CD4-positive, alpha-beta T cell treated with Interleukin-10 for 1 hour (primary cell): ENCODE data around the gene GLDN.
"Not testable (repeated sequence)": the region's sequence is repeated elsewhere in the genome, so short reads cannot be mapped to it uniquely, and the experiment has no call there.

Experiments used
- DNase-seq: peaks from one replicate; pipeline ENCODE4 v3.0.0-alpha.2; 2020

Gene GLDN

GRCh38 chr15:51390241-51390965, 48.9 kb downstream of the GLDN start:
- DNase-seq = no peak

GRCh38 chr15:51390966-51391422, 49.5 kb downstream of the GLDN start:
- no peak for DNase-seq

DNA sequence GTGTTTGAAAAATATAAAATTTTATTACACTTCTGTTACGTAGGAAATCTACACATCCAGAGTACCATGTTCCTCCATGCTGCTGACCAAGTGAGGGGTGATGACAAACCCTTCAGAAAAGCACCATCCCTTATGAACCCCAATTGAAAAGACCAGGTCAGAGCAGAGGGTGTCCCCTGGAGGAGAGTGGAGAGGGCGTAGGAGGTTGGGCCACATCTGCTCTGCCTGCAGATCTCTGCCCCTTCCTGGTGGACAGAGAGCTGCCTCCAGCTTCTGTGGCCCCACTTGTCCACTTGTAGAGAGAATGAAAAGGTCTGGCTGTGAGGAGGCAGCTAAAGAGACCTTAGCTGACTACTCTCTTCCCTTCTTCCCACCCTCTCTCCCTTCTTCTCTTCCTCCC, 55.5 kb downstream of the GLDN start:
- DNase-seq = no peak

DNA sequence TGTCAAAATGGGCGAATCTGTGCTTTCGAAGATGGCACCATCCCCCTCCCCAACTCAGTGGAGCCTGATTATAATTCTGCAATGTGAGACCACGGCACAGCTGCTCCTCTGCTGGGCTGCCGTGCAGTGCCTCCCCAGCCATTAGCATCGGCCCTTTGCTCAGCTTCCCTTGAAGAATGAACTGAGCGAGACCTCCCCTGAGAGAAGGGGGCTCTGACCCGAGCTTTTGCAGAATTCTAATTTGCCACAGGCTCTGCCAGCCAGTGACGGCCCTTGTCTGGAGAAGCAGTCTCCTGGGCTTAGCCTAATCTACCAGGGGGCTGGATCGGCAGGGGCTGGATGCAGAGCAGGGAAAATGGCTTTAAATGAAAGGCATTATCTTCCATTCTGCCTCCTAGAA, 57.2 kb downstream of the GLDN start:
- no peak for DNase-seq

DNA sequence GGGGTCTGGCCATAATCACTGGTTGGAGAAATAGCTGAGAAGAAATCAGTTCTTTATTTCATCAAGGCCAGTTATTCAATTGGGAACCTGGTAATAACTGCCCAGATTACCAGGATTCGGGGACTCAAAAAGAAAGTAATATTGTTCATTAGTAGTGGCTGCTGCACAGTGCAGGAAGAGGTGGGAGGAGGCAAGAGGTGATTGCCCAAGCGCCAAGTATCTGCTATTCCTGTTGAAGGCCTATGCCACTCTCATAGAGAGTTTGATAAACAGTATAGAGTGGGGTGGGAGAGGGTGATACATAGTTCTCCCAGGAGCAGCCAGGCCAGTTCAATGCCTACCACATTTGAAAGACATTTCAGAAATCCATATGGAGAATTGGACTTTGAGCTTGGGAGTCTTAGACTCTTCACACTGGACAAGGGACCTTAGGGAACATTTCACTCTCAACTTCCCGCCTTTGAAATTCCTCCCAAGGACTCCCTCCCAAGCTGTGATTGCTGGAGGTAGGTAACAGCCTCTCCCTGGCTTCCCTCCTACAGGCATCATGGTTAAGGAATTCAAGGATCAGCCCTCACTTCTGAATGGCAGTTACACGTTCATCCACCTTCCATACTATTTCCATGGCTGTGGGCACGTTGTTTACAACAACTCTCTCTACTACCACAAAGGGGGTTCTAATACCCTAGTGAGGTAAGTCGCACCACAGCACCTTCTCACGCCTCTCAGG, 59.8 kb downstream of the GLDN start:
- DNase-seq = no peak

DNA sequence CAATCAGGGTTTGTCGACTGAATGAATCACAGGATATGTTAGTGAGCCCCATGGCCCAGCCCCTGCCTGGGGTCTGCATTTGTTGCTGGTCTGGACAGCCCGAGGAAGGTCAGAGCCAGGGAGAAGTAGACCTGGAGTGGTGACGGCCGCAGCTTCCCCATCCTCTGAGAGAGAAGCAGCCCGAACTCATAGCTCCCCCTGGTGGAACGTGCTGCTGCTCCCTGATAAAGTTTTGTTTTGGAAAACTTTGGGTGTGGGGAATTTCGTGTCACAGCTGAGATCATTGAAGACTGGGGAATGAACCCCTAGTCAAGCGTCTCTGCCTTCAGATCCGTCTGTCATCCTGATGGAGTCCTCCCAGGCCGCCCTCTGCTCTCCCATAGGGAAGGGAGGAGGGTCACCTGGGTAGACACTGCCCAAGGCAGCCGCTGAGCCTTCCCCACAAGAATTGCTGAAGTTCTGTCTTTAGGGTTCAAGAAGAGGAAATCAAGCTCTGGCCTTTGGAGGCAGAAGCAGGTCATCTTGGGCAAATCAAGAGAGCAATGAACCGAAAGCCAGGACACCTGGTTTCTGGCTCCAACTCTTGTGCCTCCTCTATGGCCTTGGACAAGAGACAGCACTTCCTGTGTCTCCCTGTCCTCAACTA, 60.5 kb downstream of the GLDN start:
- DNase-seq = no peak

DNA sequence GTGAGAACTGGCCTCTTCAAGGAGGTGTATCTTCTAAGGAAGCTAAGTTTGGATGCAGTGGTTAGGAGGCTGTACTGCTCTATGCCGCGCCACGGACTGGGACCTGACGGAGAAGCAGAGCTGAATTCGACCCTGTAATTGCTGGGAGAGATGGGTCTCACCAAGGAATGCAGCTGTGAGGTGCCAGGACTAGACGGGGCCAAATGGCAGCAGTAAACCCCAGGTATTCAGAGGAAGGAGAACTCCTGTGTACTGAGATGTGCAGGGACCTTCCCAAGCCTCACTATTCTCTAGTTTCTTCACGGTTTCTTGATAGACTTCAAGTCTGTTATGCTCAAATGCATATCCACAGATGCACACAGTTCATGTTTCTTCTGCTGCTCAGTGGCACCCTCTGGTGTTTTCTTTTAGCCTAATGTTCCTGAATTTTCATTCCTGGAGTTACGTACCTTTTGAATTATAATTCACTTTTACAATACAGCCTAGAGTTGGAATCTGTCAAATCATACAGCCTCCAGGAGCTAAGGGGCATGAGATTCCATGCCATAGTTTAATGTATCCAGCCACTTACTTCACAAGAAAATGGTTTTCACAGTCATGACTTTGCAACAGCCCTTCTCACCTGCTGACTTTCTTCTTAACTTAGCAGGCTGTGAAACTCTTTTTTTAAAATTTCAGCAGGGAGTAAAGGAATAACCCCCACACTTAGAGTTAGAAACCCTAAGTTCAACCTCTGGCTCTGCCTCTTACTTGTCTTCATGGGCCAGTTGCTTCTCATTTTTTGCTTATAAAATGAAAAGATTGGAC, 61.8 kb downstream of the GLDN start:
- no peak for DNase-seq

- DNase-seq = no peak
These were observed 62.7 kb downstream of the GLDN start for GRCh38 chr15:51403946-51404695.

DNA sequence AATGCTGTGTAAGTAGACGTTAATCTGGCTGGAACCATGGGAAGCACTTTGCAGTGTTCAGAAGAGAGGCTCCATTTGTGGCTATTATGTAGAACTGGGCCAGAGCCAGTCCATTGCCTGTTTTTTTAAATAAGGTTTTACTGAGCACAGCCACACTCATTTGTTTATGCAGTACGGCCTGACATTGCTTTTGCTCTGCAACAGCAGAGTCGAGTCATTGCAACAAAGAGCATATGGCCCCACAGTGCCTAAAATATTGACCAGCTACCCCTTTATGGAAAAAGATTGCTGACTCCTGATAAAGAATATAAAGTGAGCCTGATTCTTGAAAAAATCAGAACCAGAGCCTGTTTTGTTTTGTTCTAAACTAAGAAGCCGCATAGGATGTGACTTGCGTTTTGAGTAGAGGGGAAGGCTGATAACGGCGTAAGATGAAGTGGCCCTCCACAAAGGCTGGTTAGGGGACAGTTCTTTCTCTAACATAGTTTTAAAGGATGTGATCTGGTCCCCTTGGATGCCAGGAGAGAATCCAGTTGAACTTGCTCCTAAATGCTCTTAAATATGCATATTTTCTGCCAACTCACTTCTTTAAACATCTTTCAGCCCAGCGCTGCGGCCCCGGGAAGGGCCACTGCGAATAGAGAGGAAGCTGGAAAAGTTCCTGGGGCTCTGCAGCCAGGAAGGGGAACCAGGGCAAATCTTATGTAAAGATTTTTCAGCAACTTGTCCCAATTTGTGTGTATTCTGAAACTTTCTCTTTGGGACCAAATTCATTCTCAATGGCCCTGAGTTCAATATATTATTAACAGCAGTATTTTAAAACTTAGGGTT, 64.5 kb downstream of the GLDN start:
- no peak for DNase-seq

DNA sequence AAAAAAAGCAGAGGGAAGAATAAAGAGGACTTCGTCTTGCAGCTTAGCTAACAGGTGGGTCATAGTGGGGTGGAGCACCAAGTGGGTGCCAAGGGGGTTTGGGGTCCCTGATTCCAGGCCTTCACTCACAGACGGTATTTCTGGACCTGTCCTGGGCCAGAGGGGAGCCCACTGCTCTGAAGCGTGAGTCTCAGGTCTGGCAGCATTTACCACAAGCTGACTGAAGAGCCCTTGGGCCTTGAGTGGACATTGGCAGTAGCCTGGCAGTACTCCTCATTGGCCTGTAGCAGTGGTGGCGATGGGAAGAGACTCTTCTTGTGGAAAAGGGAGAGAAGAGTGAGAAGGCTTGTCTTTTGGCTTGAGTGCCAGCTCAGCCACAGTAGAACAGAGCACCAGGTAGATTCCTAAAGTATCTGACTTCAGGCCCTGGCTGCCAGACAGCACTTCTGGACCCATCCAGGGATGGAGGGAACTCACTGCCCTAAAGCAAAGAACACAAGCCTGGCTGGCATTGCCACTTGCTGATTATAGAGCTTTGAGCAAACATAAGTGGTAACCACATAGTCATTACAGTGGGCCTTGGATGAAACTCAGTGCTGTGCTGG, 72.9 kb downstream of the GLDN start:
- no peak for DNase-seq

GRCh38 chr15:51416129-51416528, 74.7 kb downstream of the GLDN start:
- DNase-seq = no peak

GRCh38 chr15:51423040-51423439, 81.6 kb downstream of the GLDN start:
- DNase-seq = not testable (repeated sequence)

DNA sequence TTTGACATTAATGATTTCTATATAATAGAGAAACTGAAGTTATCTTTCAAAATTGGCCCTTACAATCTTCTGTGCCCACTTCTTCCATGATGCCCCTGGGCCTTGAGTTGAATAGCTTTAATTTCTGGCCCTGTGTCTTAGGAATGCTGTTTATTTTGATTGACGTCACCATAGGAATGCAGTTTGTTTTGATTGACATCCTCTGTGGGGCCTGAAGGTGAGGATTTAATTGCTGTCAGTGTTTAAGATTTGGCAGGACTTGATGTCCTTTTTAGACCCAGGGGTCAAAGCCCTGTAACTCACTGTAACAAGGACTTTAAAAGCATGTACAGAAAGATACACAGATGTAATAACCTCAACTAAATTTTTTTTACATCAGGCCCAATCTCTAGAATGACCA, 83.3 kb downstream of the GLDN start:
- no peak for DNase-seq

GRCh38 chr15:51425517-51426040, 84.1 kb downstream of the GLDN start:
- DNase-seq = no peak

DNA sequence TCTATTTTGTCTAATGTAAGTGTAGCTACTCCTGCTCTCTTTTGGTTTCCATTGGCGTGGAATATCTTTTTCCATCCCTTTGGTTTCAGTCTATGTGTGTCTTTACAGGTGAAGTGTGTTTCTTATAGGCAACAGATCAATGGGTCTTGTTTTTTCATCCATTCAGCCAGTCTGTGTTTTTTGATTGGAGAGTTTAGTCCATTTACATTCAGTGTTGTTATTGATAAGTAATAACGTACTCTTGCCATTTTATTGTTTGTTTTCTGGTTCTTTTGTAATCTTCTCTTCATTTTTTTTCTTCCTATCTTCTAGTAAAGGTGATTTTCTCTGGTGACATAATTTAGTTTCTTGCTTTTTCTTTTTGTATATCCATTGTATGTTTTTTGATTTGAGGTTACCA, 97.1 kb downstream of the GLDN start:
- DNase-seq = no peak

GRCh38 chr15:51443282-51443914, 101.9 kb downstream of the GLDN start:
- DNase-seq = no peak

DNA sequence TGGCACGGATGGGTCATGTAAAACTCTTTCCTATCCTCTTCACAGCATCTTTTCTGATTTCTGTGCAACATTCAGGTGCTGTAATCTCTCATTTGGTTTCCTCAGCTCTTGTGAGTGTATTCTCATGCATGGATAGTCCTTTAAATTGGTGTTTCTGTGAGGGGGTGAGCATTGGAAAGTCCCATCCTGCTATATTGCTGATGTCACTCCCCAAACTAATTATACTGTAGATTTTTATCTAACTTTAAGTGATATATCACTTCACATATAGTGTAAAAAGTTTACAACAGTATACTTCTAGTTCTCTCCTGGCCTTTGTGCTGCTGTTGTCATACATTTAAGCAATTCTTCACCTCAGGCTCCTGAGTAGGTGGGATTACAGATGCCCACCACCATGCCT, 102.7 kb downstream of the GLDN start:
- DNase-seq = no peak

- no peak for DNase-seq
These were observed 103.4 kb downstream of the GLDN start for GRCh38 chr15:51444807-51445206.

GRCh38 chr15:51446029-51446744, 104.7 kb downstream of the GLDN start:
- not testable (repeated sequence) for DNase-seq
